Suprapubic skin (tissue), 4 donors: ENCODE data around the gene PCSK5. TPM values are rescaled to one million over a fixed set of nuclear protein-coding genes. Genes with fewer than 3 reads are reported as not detected.

ENCODE experiments used
- DNase-seq, 2 donors: peaks; one replicate each; pipeline ENCODE4 v3.0.0-alpha.2; 2019; ENCODE audit warnings: low spot score in 2 of 2
- H3K27ac ChIP-seq: fragments of 200-600 bp; sonication (generic); one replicate; pipeline ENCODE4 v1.5.1; 2019
- H3K27me3 ChIP-seq: fragments of 200-600 bp; sonication (generic); one replicate; pipeline ENCODE4 v1.5.1; 2019
- H3K36me3 ChIP-seq: fragments of 200-600 bp; sonication (generic); one replicate; pipeline ENCODE4 v1.5.1; 2019
- H3K4me1 ChIP-seq: fragments of 200-600 bp; sonication (generic); one replicate; pipeline ENCODE4 v1.5.1; 2019
- H3K4me3 ChIP-seq: fragments of 200-600 bp; sonication (generic); one replicate; pipeline ENCODE4 v1.5.1; 2019; ENCODE audit warnings: mild to moderate bottlenecking
- H3K9me3 ChIP-seq: fragments of 200-600 bp; sonication (generic); one replicate; pipeline ENCODE4 v1.5.1; 2019
- EP300 ChIP-seq: sonication (generic); formaldehyde crosslinking; IDR thresholded peaks from one replicate; pipeline ENCODE4 v1.6.1; 2017; ENCODE audit warnings: antibody characterized with exemption
- POLR2A ChIP-seq, 2 donors: fragments of 450-650 bp; IDR thresholded peaks; one replicate each; pipeline ENCODE4 v1.6.1; 2017; ENCODE audit warnings: antibody characterized with exemption in 2 of 2, mild to moderate bottlenecking in 2 of 2, moderate library complexity in 2 of 2
- POLR2AphosphoS5 ChIP-seq, 3 donors: sonication (generic); formaldehyde crosslinking; IDR thresholded peaks; one replicate each; pipeline ENCODE4 v1.6.1; 2017; ENCODE audit warnings: antibody characterized with exemption in 3 of 3
- WGBS: methylation state at CpG from one replicate; pipeline ENCODE4 v1.1.5; 2018; 5-methylcytosine and 5-hydroxymethylcytosine counted together
- total RNA-seq, 4 donors: library from RNA; depleted of rRNA; stranded (reverse); fragments of >200 nt; gene quantifications; one replicate each; pipeline ENCODE4 v1.1.0, GENCODE V29; 2016
- TF ChIP-seq, protein P1 (sequence below), 2 donors: fragments of 200-600 bp in 1 of 2; fragments of 450-650 bp in 1 of 2; sonication (generic) in 1 of 2; IDR thresholded peaks; one replicate each; pipeline ENCODE4 v1.5.1; 2016 to 2019; ENCODE audit warnings: antibody characterized with exemption in 2 of 2, mild to moderate bottlenecking in 1 of 2, moderate library complexity in 1 of 2

PCSK5 gene
- total RNA-seq, 4 donors from 2014 or later: 5.2 to 10.8 (median 7.3) TPM

DNA sequence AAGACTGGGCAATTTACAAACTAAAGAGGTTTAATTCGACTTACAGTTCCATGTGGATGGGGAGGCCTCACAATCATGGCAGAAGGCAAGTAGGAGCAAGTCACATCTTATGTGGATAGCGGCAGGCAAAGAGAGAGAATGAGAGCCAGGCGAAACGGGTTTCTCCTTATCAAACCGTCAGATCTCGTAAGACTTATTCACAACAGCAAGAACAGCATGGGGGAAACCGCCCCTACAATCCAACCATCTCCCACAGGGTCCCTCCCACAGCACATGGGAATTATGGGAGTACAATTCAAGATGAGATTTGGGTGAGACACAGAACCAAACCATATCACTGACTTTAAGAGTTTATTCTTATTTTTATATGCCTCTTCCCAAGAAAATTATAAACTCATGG lies 443.5 kb downstream of the PCSK5 start:
- H3K36me3 ChIP-seq: no peaks in the 10 kb centered on the region
- TF ChIP-seq, protein P1, sequence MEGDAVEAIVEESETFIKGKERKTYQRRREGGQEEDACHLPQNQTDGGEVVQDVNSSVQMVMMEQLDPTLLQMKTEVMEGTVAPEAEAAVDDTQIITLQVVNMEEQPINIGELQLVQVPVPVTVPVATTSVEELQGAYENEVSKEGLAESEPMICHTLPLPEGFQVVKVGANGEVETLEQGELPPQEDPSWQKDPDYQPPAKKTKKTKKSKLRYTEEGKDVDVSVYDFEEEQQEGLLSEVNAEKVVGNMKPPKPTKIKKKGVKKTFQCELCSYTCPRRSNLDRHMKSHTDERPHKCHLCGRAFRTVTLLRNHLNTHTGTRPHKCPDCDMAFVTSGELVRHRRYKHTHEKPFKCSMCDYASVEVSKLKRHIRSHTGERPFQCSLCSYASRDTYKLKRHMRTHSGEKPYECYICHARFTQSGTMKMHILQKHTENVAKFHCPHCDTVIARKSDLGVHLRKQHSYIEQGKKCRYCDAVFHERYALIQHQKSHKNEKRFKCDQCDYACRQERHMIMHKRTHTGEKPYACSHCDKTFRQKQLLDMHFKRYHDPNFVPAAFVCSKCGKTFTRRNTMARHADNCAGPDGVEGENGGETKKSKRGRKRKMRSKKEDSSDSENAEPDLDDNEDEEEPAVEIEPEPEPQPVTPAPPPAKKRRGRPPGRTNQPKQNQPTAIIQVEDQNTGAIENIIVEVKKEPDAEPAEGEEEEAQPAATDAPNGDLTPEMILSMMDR (IDR thresholded peaks at IDR 0.05): no peak
- TF ChIP-seq POLR2A (IDR thresholded peaks at IDR 0.05) (no peak), EP300 (no peak)

DNA sequence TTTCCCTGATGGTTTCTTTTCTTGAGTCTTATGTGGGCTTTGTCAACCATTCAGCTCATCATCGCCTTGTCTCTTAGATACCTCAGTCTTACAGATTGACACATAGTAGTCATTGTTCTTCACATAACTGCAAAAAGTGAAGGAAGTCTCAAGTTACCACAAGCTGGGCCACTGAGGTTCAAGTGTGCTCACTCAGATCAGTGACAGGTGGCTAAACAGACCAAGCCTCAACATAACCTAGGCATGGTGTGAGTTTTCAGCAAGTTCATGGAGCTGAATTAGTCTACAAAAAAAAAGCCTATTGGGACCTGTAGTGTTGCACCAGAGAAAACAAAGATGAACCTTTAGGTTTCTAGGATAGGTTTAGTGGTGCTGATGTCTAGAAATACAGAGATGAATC lies 445.6 kb downstream of the PCSK5 start:
- H3K9me3 ChIP-seq: no peaks in the 10 kb centered on the region
- no peak for DNase-seq
- no peaks in the 10 kb centered on the region for H3K27me3 ChIP-seq
- H3K27ac ChIP-seq: no peak overlapping the region
- WGBS: 93% methylated on average over 1 of the region's 1 CpG
- TF ChIP-seq POLR2A (IDR thresholded peaks at IDR 0.05) (no peak), POLR2AphosphoS5 (IDR thresholded peaks at IDR 0.05) (no peak), EP300 (no peak)
- TF ChIP-seq, protein P1 (IDR thresholded peaks at IDR 0.05): no peak
- H3K4me3 ChIP-seq: no peak overlapping the region
- no peaks in the 10 kb centered on the region for H3K4me1 ChIP-seq
- H3K36me3 ChIP-seq: no peaks in the 10 kb centered on the region

More for the DNA sequence above, 443.5 kb downstream of the PCSK5 start:
- Histone ChIP-seq H3K9me3 (no peaks in the 10 kb centered on the region), H3K4me3 (no peak overlapping the region), H3K27me3 (no peaks in the 10 kb centered on the region), H3K27ac (no peak overlapping the region), H3K4me1 (no peaks in the 10 kb centered on the region)
- no peak for DNase-seq
- 47% methylated on average over 7 of the region's 7 CpGs for WGBS

DNA sequence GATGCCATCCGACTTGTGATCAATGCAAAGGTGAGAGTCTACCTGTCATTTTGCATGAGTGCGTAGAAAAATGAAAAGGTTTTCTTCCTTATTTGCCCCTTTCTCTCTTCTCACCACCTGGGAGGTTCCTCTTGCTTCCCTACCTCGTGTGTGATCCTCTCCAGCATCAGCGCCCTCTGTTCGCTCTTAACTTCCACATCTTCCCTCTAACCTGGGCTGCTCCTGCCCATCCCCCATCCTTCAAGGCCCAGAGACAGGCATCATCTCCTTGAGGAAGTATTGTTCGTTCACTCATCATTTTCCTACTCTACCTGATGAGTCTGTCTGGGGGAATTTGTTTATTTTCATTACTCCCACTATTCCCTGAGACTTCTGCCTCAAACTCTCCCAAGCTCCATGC lies 447.9 kb downstream of the PCSK5 start:
- Histone ChIP-seq H3K4me1 (no peaks in the 10 kb centered on the region), H3K9me3 (no peaks in the 10 kb centered on the region), H3K36me3 (no peaks in the 10 kb centered on the region), H3K27ac (no peak overlapping the region), H3K4me3 (no peak overlapping the region), H3K27me3 (no peaks in the 10 kb centered on the region)
- WGBS: 79% methylated on average over 6 of the region's 6 CpGs
- no peak for TF ChIP-seq EP300
- TF ChIP-seq POLR2A (IDR thresholded peaks at IDR 0.05): no peak
- TF ChIP-seq, protein P1 (IDR thresholded peaks at IDR 0.05): no peak
- TF ChIP-seq POLR2AphosphoS5 (IDR thresholded peaks at IDR 0.05): no peak
- DNase-seq: no peak

DNA sequence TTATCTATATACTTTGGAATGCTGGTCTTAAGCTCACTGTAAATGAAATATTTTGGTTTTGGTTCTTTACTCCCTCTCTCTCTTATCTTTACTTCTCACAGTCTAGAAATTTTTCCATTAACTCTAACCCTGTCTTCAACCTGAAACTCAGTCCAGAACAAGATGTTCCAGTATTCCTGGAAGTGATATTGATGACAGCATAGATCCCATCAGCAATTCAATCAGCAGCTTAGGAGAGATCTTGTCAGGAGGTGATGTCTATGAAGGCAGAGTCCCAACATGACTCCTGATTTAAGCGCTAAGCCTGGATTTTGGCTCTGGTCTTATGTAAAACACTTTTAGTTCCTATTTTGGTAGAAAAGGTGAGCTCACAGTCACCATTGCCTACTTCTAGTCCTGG lies 451.1 kb downstream of the PCSK5 start:
- Histone ChIP-seq H3K36me3 (no peaks in the 10 kb centered on the region), H3K27ac (no peak overlapping the region), H3K4me1 (no peaks in the 10 kb centered on the region), H3K9me3 (no peaks in the 10 kb centered on the region), H3K27me3 (no peaks in the 10 kb centered on the region), H3K4me3 (no peak overlapping the region)
- no peak for DNase-seq
- TF ChIP-seq POLR2AphosphoS5 (IDR thresholded peaks at IDR 0.05): no peak
- no peak for TF ChIP-seq EP300
- TF ChIP-seq, protein P1 (IDR thresholded peaks at IDR 0.05): no peak
- no peak for TF ChIP-seq POLR2A (IDR thresholded peaks at IDR 0.05)
- whole genome bisulfite sequencing: 92% methylated on average over 1 of the region's 1 CpG

DNA sequence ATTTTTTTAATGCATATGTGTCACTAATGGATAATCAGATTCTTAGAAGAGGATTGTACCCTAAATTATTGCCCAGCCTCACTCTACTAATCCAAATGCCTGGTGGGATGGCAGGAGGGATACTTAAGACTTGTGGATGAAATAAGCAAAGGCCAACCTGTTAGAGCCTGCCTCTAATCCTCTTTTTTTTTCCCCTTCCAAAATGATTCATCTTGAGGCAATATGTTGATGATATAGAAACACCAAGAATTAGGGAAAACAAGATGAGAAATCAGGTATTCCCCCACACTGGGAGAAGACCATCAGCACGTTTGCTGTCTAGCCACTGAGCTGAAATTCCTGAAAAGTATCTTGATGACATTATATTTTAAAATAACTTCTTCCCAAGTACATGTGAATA lies 451.7 kb downstream of the PCSK5 start:
- H3K4me3 ChIP-seq: no peak overlapping the region
- no peaks in the 10 kb centered on the region for H3K4me1 ChIP-seq
- H3K9me3 ChIP-seq: no peaks in the 10 kb centered on the region
- TF ChIP-seq EP300 (no peak), POLR2AphosphoS5 (IDR thresholded peaks at IDR 0.05) (no peak), POLR2A (IDR thresholded peaks at IDR 0.05) (no peak)
- TF ChIP-seq, protein P1 (IDR thresholded peaks at IDR 0.05): no peak
- H3K27me3 ChIP-seq: no peaks in the 10 kb centered on the region
- no peak for DNase-seq
- 56% methylated on average over 1 of the region's 1 CpG for WGBS
- no peaks in the 10 kb centered on the region for H3K36me3 ChIP-seq
- no peak overlapping the region for H3K27ac ChIP-seq
